Smooth muscle cell (in vitro differentiated cells): ENCODE data around the gene OR1I1. TPM values are rescaled to one million over a fixed set of nuclear protein-coding genes. Genes with fewer than 3 reads are reported as not detected.
A peak's percentile ranks its signal among the peaks of the same experiment; 100 is the strongest.

Experiments
- DNase-seq: peaks from one replicate; lab custom pipeline; 2025; ENCODE audit not compliant: unreplicated experiment; lab: John Stamatoyannopoulos, UW
- H2AFZ ChIP-seq: fragments of 200-600 bp; sonication (generic); 2 replicates; pipeline ENCODE4 v1.6.0; 2016; ENCODE audit warnings: antibody characterized with exemption, low read depth, mild to moderate bottlenecking
- H3F3A ChIP-seq: fragments of 200-600 bp; sonication (generic); 2 replicates; pipeline ENCODE4 v1.6.0; 2017; ENCODE audit warnings: antibody characterized with exemption, low read depth
- H3K27ac ChIP-seq: fragments of 200-600 bp; sonication (generic); 2 replicates; pipeline ENCODE4 v1.5.1; 2016; ENCODE audit warnings: low read depth, mild to moderate bottlenecking
- H3K27me3 ChIP-seq: fragments of 200-600 bp; sonication (generic); 2 replicates; pipeline ENCODE4 v1.6.1; 2016; ENCODE audit warnings: low read depth, mild to moderate bottlenecking
- H3K36me3 ChIP-seq: fragments of 200-600 bp; sonication (generic); 2 replicates; pipeline ENCODE4 v1.5.1; 2016; ENCODE audit warnings: low read depth
- H3K4me1 ChIP-seq: fragments of 200-600 bp; sonication (generic); 2 replicates; pipeline ENCODE4 v1.5.1; 2016; ENCODE audit warnings: low read depth
- H3K4me2 ChIP-seq: fragments of 200-600 bp; sonication (generic); 2 replicates; pipeline ENCODE4 v1.6.0; 2016; ENCODE audit warnings: mild to moderate bottlenecking
- H3K4me3 ChIP-seq: fragments of 200-600 bp; sonication (generic); 2 replicates; pipeline ENCODE4 v1.5.1; 2016; ENCODE audit warnings: mild to moderate bottlenecking
- H3K79me2 ChIP-seq: fragments of 200-600 bp; sonication (generic); 2 replicates; pipeline ENCODE4 v1.6.0; 2016; ENCODE audit warnings: low read depth, mild to moderate bottlenecking
- H3K9ac ChIP-seq: fragments of 200-600 bp; sonication (generic); 2 replicates; pipeline ENCODE4 v1.6.0; 2016; ENCODE audit warnings: low read depth
- H3K9me3 ChIP-seq: fragments of 200-600 bp; sonication (generic); replicated peaks from 2 replicates; pipeline ENCODE4 v1.5.1; 2016; ENCODE audit warnings: low read depth
- H4K20me1 ChIP-seq: fragments of 200-600 bp; sonication (generic); 2 replicates; pipeline ENCODE4 v1.6.0; 2016; ENCODE audit warnings: low read depth
- WGBS: methylation state at CpG from one replicate; pipeline ENCODE4 v1.1.7; 2016; ENCODE audit warnings: low lambda C conversion rate; 5-methylcytosine and 5-hydroxymethylcytosine counted together
- polyA plus RNA-seq: library from polyadenylated mRNA; unstranded; fragments of >200 nt; fragmentation: Nextera tagmentation; extraction: Ambion mirVana; gene quantifications from 2 replicates; pipeline ENCODE4 v1.2.1, GENCODE V29; 2016
- total RNA-seq: library from RNA; depleted of rRNA; stranded (reverse); fragments of >200 nt; gene quantifications from 2 replicates; pipeline ENCODE4 v1.2.3, GENCODE V29; 2014
- TF ChIP-seq, protein P1 (sequence below): fragments of 200-600 bp; sonication (generic); IDR thresholded peaks from 2 replicates; pipeline ENCODE4 v1.5.1; 2017; ENCODE audit warnings: borderline replicate concordance, mild to moderate bottlenecking, antibody characterized with exemption; ENCODE audit not compliant: insufficient read depth, poor library complexity, severe bottlenecking

Gene OR1I1
- total and polyA plus RNA-seq, 2 experiments from 2014 or later = not detected

DNA sequence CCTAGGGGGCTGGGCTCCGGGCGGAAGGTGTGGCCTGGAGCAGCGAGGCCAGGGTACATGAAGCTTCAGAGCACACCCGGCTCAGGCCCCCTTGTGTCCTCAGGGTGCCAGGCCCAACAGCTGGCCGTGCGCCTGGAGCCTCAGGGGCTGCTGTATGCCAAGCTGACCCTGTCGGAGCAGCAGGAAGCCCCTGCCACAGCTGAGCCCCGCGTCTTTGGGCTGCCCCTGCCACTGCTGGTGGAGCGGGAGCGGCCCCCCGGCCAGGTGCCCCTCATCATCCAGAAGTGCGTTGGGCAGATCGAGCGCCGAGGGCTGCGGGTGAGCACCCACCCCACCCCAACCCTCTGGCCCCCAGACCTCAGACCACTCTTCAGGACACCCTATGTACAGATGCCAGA is 28.4 kb downstream of the OR1I1 start:
- peaks cover 11% of the 10 kb centered on the region for H3K4me1 ChIP-seq
- WGBS = 100% methylated on average over 11 of the region's 17 CpGs

DNA sequence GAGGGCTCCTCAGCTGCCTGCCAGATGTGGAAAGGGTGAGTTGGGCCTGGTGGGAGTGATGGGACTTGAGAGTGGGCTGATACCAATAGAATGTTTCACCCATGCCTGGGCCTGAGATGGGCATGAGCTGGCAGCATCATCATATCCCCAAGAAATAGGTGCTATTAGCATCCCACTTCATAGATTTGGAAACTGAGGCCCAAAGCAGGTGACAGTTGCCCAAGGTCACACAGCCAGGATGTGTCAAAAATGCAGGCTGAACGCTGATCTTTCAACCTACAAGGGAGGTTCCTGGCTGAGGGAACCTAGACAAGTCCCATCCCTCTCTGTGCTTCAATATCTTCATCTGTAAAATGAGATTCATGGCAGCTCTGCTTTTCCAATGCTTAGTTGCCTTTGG is 29.7 kb downstream of the OR1I1 start:
- Histone ChIP-seq H3K27me3 (no peaks in the 10 kb centered on the region), H3K4me3 (no peak overlapping the region), H3K4me1 (peaks cover 6% of the 10 kb centered on the region), H3K27ac (no peak overlapping the region), H3K9me3 (no peaks in the 10 kb centered on the region), H3K4me2 (no peak overlapping the region), H2AFZ (no peak overlapping the region), H3K36me3 (no peaks in the 10 kb centered on the region), H3K79me2 (peaks cover 25% of the 10 kb centered on the region), H4K20me1 (peaks cover 15% of the 10 kb centered on the region), H3F3A (peaks cover 19% of the 10 kb centered on the region), H3K9ac (no peak overlapping the region)
- WGBS = 100% methylated on average over 1 of the region's 1 CpG
- DNase-seq = no peak
- TF ChIP-seq, protein P1, sequence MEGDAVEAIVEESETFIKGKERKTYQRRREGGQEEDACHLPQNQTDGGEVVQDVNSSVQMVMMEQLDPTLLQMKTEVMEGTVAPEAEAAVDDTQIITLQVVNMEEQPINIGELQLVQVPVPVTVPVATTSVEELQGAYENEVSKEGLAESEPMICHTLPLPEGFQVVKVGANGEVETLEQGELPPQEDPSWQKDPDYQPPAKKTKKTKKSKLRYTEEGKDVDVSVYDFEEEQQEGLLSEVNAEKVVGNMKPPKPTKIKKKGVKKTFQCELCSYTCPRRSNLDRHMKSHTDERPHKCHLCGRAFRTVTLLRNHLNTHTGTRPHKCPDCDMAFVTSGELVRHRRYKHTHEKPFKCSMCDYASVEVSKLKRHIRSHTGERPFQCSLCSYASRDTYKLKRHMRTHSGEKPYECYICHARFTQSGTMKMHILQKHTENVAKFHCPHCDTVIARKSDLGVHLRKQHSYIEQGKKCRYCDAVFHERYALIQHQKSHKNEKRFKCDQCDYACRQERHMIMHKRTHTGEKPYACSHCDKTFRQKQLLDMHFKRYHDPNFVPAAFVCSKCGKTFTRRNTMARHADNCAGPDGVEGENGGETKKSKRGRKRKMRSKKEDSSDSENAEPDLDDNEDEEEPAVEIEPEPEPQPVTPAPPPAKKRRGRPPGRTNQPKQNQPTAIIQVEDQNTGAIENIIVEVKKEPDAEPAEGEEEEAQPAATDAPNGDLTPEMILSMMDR = no peak

More for the DNA sequence above, 28.4 kb downstream of the OR1I1 start:
- Histone ChIP-seq H3K79me2 (peaks cover 25% of the 10 kb centered on the region), H2AFZ (no peak overlapping the region), H3K4me2 (no peak overlapping the region), H3K27ac (peak overlapping the region; percentile 15), H3K4me3 (no peak overlapping the region), H3K9ac (no peak overlapping the region), H4K20me1 (peaks cover 12% of the 10 kb centered on the region), H3K9me3 (no peaks in the 10 kb centered on the region), H3K36me3 (no peaks in the 10 kb centered on the region), H3F3A (peaks cover 21% of the 10 kb centered on the region), H3K27me3 (no peaks in the 10 kb centered on the region)
- DNase-seq = no peak
- TF ChIP-seq, protein P1 = no peak

- Histone ChIP-seq H3K79me2 (peaks cover 25% of the 10 kb centered on the region), H3K4me2 (no peak overlapping the region), H3K27me3 (no peaks in the 10 kb centered on the region), H3K9me3 (no peaks in the 10 kb centered on the region), H3K9ac (no peak overlapping the region), H3K36me3 (no peaks in the 10 kb centered on the region), H3K4me3 (no peak overlapping the region), H3K4me1 (peaks cover 5% of the 10 kb centered on the region), H3K27ac (no peak overlapping the region), H2AFZ (no peak overlapping the region), H3F3A (peaks cover 25% of the 10 kb centered on the region), H4K20me1 (peaks cover 15% of the 10 kb centered on the region)
- 98% methylated on average over 11 of the region's 11 CpGs for WGBS
- TF ChIP-seq, protein P1 = no peak
- no peak for DNase-seq
Observed at GRCh38 chr19:15112385-15112784, 30.4 kb downstream of the OR1I1 start.
